K562 (cell line): ENCODE data around the gene DLX4. TPM values are rescaled to one million over a fixed set of nuclear protein-coding genes. Genes with fewer than 3 reads are reported as not detected.

ENCODE experiments used
- ATAC-seq: fragments of 200-7000 bp; cut with Tn5 transposase; 3 replicates; pipeline ENCODE4 v1.9.1; 2020; ENCODE audit warnings: moderate library complexity
- BruUV-seq: library from RNA; stranded (reverse); fragments of 400-500 nt; replicated peaks from 2 replicates; lab custom pipeline; 2021; lab: Mats Ljungman, UMichigan
- CTCF ChIA-PET: fragments of 300-600 bp; formaldehyde crosslinking; extraction: SDS; loops from one replicate; lab custom pipeline; 2021; ENCODE audit warnings: low intra/inter-chr PET ratio; lab: Yijun Ruan, JAX
- POLR2A ChIA-PET: fragments of 300-600, 350-650 bp; sonication (Branson Sonifier 250); formaldehyde crosslinking; extraction: SDS; loops from one replicate; lab custom pipeline; 2021; ENCODE audit warnings: antibody characterized with exemption, inconsistent platforms; lab: Yijun Ruan, JAX
- DNase-seq, 4 experiments: peaks; one replicate each; pipeline versions ENCODE4 v3.0.0 to v3.0.0-alpha.2; 2011 to 2018; ENCODE audit warnings: low spot score in 3 of 4, mixed read lengths in 3 of 4; ENCODE audit errors: extremely low read depth in 1 of 4
- FAIRE-seq: peaks from 2 replicates; lab custom pipeline; 2011; peaks lifted over from hg19 to GRCh38; lab: Jason Lieb, UNC
- H2AFZ ChIP-seq: 2 replicates; pipeline ENCODE4 v1.6.0; 2011; ENCODE audit warnings: low read depth, low read length, control low read depth, inconsistent platforms
- H3K27ac ChIP-seq: fragments of 200-600 bp; 3 replicates; pipeline ENCODE4 v1.8.0; 2011; ENCODE audit warnings: low read depth, mild to moderate bottlenecking, control low read depth, inconsistent platforms, low read length, moderate library complexity, mixed read lengths; ENCODE audit errors: extremely low read depth
- H3K27me3 ChIP-seq, 2 experiments: fragments of 300-600 bp in 1 of 2; 2 replicates in 1 of 2; 3 replicates in 1 of 2; pipeline versions ENCODE4 v1.6.0 to v1.8.0; 2011; ENCODE audit warnings: inconsistent platforms in 2 of 2, low read length in 2 of 2, mild to moderate bottlenecking in 1 of 2, mixed read lengths in 1 of 2, moderate library complexity in 1 of 2; ENCODE audit not compliant: control insufficient read depth in 2 of 2, insufficient read depth in 2 of 2
- H3K36me3 ChIP-seq: fragments of 300-600 bp; 3 replicates; pipeline ENCODE4 v1.8.0; 2011; ENCODE audit warnings: mild to moderate bottlenecking, low read length, inconsistent platforms; ENCODE audit not compliant: control insufficient read depth, insufficient read depth
- H3K4me1 ChIP-seq, 2 experiments: fragments of 200-600 bp in 1 of 2; replicated peaks in 1 of 2; 2 replicates in 1 of 2; 3 replicates in 1 of 2; pipeline versions ENCODE4 v1.5.1 to v1.8.0; 2011; ENCODE audit warnings: inconsistent platforms in 2 of 2, low read length in 2 of 2, mild to moderate bottlenecking in 1 of 2, mixed read lengths in 1 of 2, moderate library complexity in 1 of 2; ENCODE audit not compliant: control insufficient read depth in 2 of 2, insufficient read depth in 2 of 2
- H3K4me2 ChIP-seq: 2 replicates; pipeline ENCODE4 v1.6.1; 2011; ENCODE audit warnings: low read length, control low read depth, inconsistent platforms, mixed read lengths; ENCODE audit not compliant: insufficient read depth
- H3K4me3 ChIP-seq: fragments of 200-600 bp; sonication (generic), shearing (Covaris generic); 2 replicates; pipeline ENCODE4 v1.5.1; 2016; ENCODE audit warnings: control low read depth, inconsistent platforms
- H3K79me2 ChIP-seq: fragments of 200-600 bp; 3 replicates; pipeline ENCODE4 v1.8.0; 2011; ENCODE audit warnings: low read length, inconsistent platforms; ENCODE audit not compliant: control insufficient read depth, insufficient read depth
- H3K9ac ChIP-seq, 2 experiments: 2 replicates each; pipeline versions ENCODE4 v1.6.0 to v1.6.1; 2011; ENCODE audit warnings: low read depth in 2 of 2, low read length in 2 of 2, control low read depth in 1 of 2, inconsistent platforms in 1 of 2, mild to moderate bottlenecking in 1 of 2, mixed read lengths in 1 of 2; ENCODE audit not compliant: insufficient read depth in 1 of 2
- H3K9me1 ChIP-seq: one replicate; pipeline ENCODE4 v1.6.0; 2011; ENCODE audit warnings: inconsistent platforms, mild to moderate bottlenecking, low read length, moderate library complexity; ENCODE audit not compliant: control insufficient read depth, insufficient read depth
- H3K9me3 ChIP-seq: replicated peaks from 2 replicates; pipeline ENCODE4 v1.5.1; 2011; ENCODE audit warnings: low read depth, low read length, inconsistent platforms; ENCODE audit not compliant: control insufficient read depth, insufficient read depth
- H4K20me1 ChIP-seq: replicated peaks from 2 replicates; pipeline ENCODE4 v1.6.1; 2011; ENCODE audit warnings: low read length, inconsistent platforms, mixed read lengths; ENCODE audit not compliant: control insufficient read depth, insufficient read depth
- ARNT ChIP-seq, 2 experiments: fragments of 450-650 bp; IDR thresholded peaks; 2 replicates each; pipeline ENCODE4 v1.6.1; 2016; ENCODE audit warnings: mild to moderate bottlenecking in 1 of 2
- MIER1 ChIP-seq: fragments of 450-650 bp; IDR thresholded peaks from 2 replicates; pipeline ENCODE4 v1.6.1; 2016; ENCODE audit warnings: antibody characterized with exemption, mild to moderate bottlenecking, low read depth
- PBX2 ChIP-seq, 2 experiments: IDR thresholded peaks in 1 of 2; conservative IDR thresholded peaks in 1 of 2; 2 replicates each; pipeline ENCODE4 v1.6.1; 2016; ENCODE audit warnings: low read depth in 2 of 2, mild to moderate bottlenecking in 1 of 2, missing compliant biosample characterization in 1 of 2, missing genetic modification characterization in 1 of 2, moderate library complexity in 1 of 2
- RB1 ChIP-seq: fragments of 450-650 bp; IDR thresholded peaks from 2 replicates; pipeline ENCODE4 v1.6.1; 2017; ENCODE audit warnings: low read depth, mild to moderate bottlenecking
- SMARCA4 ChIP-seq: fragments of 450-650 bp; IDR thresholded peaks from 2 replicates; pipeline ENCODE4 v1.6.1; 2016
- STAG1 ChIP-seq: sonication (generic); formaldehyde crosslinking; IDR thresholded peaks from 2 replicates; pipeline ENCODE4 v1.5.0; 2020; ENCODE audit warnings: missing genetic modification reagents, borderline replicate concordance
- TBL1XR1 ChIP-seq, 2 experiments: IDR thresholded peaks; 2 replicates each; pipeline ENCODE4 v1.6.1; 2012; ENCODE audit warnings: improper control_type of control experiment in 2 of 2, low read length in 2 of 2, mild to moderate bottlenecking in 1 of 2
- TEAD4 ChIP-seq, 2 experiments: sonication (generic) in 1 of 2; formaldehyde crosslinking in 1 of 2; IDR thresholded peaks; 2 replicates each; pipeline versions ENCODE4 v1.6.1 to v1.8.0; 2012 to 2022; ENCODE audit warnings: borderline replicate concordance in 1 of 2, inconsistent platforms in 1 of 2, low read length in 1 of 2, mild to moderate bottlenecking in 1 of 2, missing genetic modification reagents in 1 of 2
- ZHX1 ChIP-seq: fragments of 150-350 bp; conservative IDR thresholded peaks from 2 replicates; pipeline ENCODE4 v1.6.1; 2014; ENCODE audit warnings: low read length
- ZNF76 ChIP-seq: fragments of 250-450 bp; sonication (Bioruptor Pico); IDR thresholded peaks from 2 replicates; pipeline ENCODE4 v1.4.0; 2020; ENCODE audit warnings: mild to moderate bottlenecking, moderate library complexity, borderline replicate concordance
- WGBS: fragments of 100-300 bp; shearing (Covaris generic); methylation state at CpG from one replicate; pipeline ENCODE4 v1.1.6; 2016; ENCODE audit warnings: low coverage, mixed read lengths; ENCODE audit not compliant: insufficient coverage; ENCODE audit errors: missing lambda C conversion rate; 5-methylcytosine and 5-hydroxymethylcytosine counted together
- in situ Hi-C: fragments of 300-500 bp; cut with MboI; formaldehyde crosslinking; loops from 4 replicates; pipeline ENCODE4 v1.15.0; 2018; ENCODE audit warnings: inconsistent platforms, mixed read lengths
- intact Hi-C: fragments of 100-400 bp; cut with micrococcal nuclease; formaldehyde crosslinking; loops from 2 replicates; pipeline ENCODE4 v1.14.2; 2022
- polyA plus RNA-seq, 8 experiments: library from polyadenylated mRNA; depleted of rRNA in 4 of 8; stranded (reverse) in 5 of 8; unstranded in 3 of 8; fragments of >200 nt; fragmentation: Nextera tagmentation in 2 of 8; fragmentation: Illumina TruSeq in 1 of 8; extraction: Ambion mirVana in 2 of 8; extraction: Trizol in 1 of 8; gene quantifications; 2 replicates each; pipeline versions ENCODE4 v1.2.1 to v1.2.3, GENCODE V29; 2011 to 2014; ENCODE audit warnings: inconsistent platforms in 1 of 8, missing spikeins in 1 of 8
- total RNA-seq, 7 experiments: library from RNA; depleted of rRNA in 6 of 7; stranded (reverse); fragments of >200 nt in 6 of 7; fragmentation: Illumina TruSeq in 2 of 7; extraction: Trizol in 2 of 7; gene quantifications; 2 replicates each; pipeline versions ENCODE4 v1.2.1 to v1.2.3, GENCODE V29; 2011 to 2021; ENCODE audit warnings: low replicate concordance in 1 of 7
- TF ChIP-seq, protein P1 (sequence below), 2 experiments: fragments of 200-800 bp in 1 of 2; sonication (Bioruptor generic) in 1 of 2; sonication (generic) in 1 of 2; formaldehyde crosslinking in 1 of 2; IDR thresholded peaks in 1 of 2; conservative IDR thresholded peaks in 1 of 2; 2 replicates each; pipeline versions ENCODE4 v1.5.0 to v1.6.1; 2016 to 2020; ENCODE audit warnings: missing compliant biosample characterization in 1 of 2, missing genetic modification characterization in 1 of 2, missing genetic modification reagents in 1 of 2

DLX4 gene
- total and polyA plus RNA-seq, 9 of the 15 experiments (the other 6 are each of a cell fraction or from before 2014, with no cell fraction given) = 0.15 to 2.2 (median 0.58) TPM

DNA sequence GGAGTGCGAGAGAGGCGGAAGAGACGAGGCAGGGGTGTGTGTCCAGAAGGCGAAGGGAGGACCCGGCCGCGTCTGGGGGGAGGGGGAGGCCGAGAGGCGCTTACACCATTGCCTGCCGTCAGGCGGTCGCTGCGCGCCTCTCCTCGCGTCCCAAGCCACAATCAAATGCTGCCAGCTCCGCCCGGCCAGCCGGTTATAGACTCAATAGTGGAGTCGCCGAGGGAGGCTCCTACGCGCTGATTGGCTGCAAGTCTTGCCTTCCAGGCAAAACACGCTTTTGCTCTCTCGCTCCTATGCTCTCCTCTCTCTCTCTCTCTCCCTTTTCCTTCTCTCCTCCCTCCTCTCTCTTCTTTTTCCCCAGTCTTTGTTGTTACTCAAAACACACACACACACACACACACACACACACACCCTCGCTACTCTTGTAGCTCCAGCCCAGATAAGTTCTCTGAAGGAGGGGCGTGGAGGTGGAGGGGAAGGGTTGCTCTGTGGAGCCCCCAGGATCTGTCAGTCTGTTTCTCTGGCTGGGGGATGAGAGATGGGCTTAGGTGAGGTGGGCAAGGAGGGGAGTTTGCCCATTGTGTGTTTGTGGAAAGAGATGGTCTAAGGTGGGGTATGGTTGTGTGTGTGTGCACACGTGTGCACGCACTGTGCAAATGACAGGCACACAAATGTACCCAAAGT is 26.2 kb downstream of the DLX4 start, which contains the start of gene DLX3 (continued):
- TF ChIP-seq ZHX1 (no peak), MIER1 (no peak), TEAD4 (IDR thresholded peaks at IDR 0.05; ENCODE audit: low read length) (no peak), TEAD4 (CRISPR knock-in tag; IDR thresholded peaks at IDR 0.05; ENCODE audit: borderline replicate concordance) (no peak)
- TF ChIP-seq, all 486 proteins: peak for 0

GRCh38 chr17:49996121-49996494 is 27.1 kb downstream of the DLX4 start:
- Histone ChIP-seq H4K20me1 (peaks cover 8% of the 10 kb centered on the region), H3K27me3 (peaks cover 38 to 55% of the 10 kb centered on the region in 2 experiments; a peak in 4 of 5 replicates), H3K9me3 (no peaks in the 10 kb centered on the region), H3K4me1 (peaks cover 0 to 25% of the 10 kb centered on the region in 2 experiments; a peak in 2 of 5 replicates), H3K4me3 (no peak overlapping the region), H3K9me1 (no peaks in the 10 kb centered on the region), H3K4me2 (no peak overlapping the region), H3K27ac (no peak overlapping the region), H3K36me3 (no peaks in the 10 kb centered on the region), H2AFZ (no peak overlapping the region), H3K79me2 (no peaks in the 10 kb centered on the region), H3K9ac (no peak overlapping the region)
- FAIRE-seq (no peak), ATAC-seq (no peak), DNase-seq (peak in 1 of 4 experiments; percentile 9)
- 16% methylated on average over 7 of the region's 7 CpGs for WGBS
- POLR2A ChIA-PET = interaction anchor here (1.0 to 1.5 kb wide), 2 partner anchors 134 to 174 kb away, joined by 3 to 8 read pairs; no protein-coding TSS in a partner anchor
- intact Hi-C loops = loop anchor here (2.0 to 5.0 kb wide), 2 partner anchors 43 to 299 kb away; no protein-coding TSS in a partner anchor
- no TSS peak for BruUV-seq
- CTCF ChIA-PET = interaction anchor here (0.7 to 6.2 kb wide), 9 partner anchors 9 to 428 kb away, joined by 3 to 134 read pairs (median 6); no protein-coding TSS in a partner anchor
- in situ Hi-C loops = loop anchor here (5.0 kb wide), 2 partner anchors 134 to 424 kb away; no protein-coding TSS in a partner anchor
- TF ChIP-seq ARNT (IDR thresholded peaks at IDR 0.05) = no peak
- TF ChIP-seq PBX2 (CRISPR knock-in tag; IDR thresholded peaks at IDR 0.05; ENCODE audit: low read depth) = no peak
- TF ChIP-seq PBX2 (tag; conservative IDR thresholded peaks at IDR 0.05; ENCODE audit: low read depth) = no peak
- no peak for TF ChIP-seq TBL1XR1 (IDR thresholded peaks at IDR 0.05; ENCODE audit: low read length in 2 of 2)
- TF ChIP-seq STAG1 (CRISPR knock-in tag) = no peak
- no peak for TF ChIP-seq SMARCA4
- no peak for TF ChIP-seq RB1
- TF ChIP-seq, protein P1, sequence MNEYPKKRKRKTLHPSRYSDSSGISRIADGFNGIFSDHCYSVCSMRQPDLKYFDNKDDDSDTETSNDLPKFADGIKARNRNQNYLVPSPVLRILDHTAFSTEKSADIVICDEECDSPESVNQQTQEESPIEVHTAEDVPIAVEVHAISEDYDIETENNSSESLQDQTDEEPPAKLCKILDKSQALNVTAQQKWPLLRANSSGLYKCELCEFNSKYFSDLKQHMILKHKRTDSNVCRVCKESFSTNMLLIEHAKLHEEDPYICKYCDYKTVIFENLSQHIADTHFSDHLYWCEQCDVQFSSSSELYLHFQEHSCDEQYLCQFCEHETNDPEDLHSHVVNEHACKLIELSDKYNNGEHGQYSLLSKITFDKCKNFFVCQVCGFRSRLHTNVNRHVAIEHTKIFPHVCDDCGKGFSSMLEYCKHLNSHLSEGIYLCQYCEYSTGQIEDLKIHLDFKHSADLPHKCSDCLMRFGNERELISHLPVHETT (CRISPR knock-in tag; conservative IDR thresholded peaks at IDR 0.05 in 1 of 2, IDR thresholded peaks at IDR 0.05 in 1 of 2) = no peak
- no peak for TF ChIP-seq ZNF76 (CRISPR knock-in tag)
